ENCODE results near the gene FAT4.

Gene FAT4

DNA sequence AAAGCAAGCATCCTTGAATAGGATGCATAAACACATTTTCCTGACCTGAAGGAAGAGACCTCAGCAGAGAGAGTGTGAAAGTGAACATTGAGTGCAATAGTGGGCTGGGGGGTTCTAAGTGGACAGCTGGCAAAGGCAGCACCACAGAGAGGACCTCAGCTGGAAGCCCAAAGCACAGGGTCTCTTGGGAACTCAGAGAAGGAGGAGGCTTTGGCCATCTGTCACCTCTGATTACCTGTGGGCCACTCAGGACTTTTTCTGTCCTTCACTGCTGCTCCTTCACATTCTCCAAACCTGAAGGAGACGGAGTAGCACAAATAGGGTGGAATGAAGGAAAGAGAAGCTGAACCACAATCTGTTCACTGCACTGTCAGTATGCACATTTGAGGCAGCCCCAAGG lies 37.9 kb upstream of the FAT4 start:
- TF ChIP-seq, protein P1, sequence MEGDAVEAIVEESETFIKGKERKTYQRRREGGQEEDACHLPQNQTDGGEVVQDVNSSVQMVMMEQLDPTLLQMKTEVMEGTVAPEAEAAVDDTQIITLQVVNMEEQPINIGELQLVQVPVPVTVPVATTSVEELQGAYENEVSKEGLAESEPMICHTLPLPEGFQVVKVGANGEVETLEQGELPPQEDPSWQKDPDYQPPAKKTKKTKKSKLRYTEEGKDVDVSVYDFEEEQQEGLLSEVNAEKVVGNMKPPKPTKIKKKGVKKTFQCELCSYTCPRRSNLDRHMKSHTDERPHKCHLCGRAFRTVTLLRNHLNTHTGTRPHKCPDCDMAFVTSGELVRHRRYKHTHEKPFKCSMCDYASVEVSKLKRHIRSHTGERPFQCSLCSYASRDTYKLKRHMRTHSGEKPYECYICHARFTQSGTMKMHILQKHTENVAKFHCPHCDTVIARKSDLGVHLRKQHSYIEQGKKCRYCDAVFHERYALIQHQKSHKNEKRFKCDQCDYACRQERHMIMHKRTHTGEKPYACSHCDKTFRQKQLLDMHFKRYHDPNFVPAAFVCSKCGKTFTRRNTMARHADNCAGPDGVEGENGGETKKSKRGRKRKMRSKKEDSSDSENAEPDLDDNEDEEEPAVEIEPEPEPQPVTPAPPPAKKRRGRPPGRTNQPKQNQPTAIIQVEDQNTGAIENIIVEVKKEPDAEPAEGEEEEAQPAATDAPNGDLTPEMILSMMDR (conservative IDR thresholded peaks at IDR 0.05; ENCODE audit: low read depth, low read length): no peak
- DNase-seq (ENCODE audit: low read depth): no peak
- no peak overlapping the region for H3K4me3 ChIP-seq (ENCODE audit: low read depth, low read length)

GRCh38 chr4:125277790-125278189 lies 37.0 kb upstream of the FAT4 start:
- no peak overlapping the region for H3K4me3 ChIP-seq (ENCODE audit: low read depth, low read length)
- TF ChIP-seq, protein P1 (conservative IDR thresholded peaks at IDR 0.05; ENCODE audit: low read depth, low read length): no peak

GRCh38 chr4:125280892-125281403 lies 33.8 kb upstream of the FAT4 start:
- no peak overlapping the region for H3K4me3 ChIP-seq (ENCODE audit: low read depth, low read length)
- DNase-seq (ENCODE audit: low read depth): no peak
- TF ChIP-seq, protein P1 (conservative IDR thresholded peaks at IDR 0.05; ENCODE audit: low read depth, low read length): no peak

More at GRCh38 chr4:125277790-125278189, 37.0 kb upstream of the FAT4 start:
- no peak for DNase-seq (ENCODE audit: low read depth)

DNA sequence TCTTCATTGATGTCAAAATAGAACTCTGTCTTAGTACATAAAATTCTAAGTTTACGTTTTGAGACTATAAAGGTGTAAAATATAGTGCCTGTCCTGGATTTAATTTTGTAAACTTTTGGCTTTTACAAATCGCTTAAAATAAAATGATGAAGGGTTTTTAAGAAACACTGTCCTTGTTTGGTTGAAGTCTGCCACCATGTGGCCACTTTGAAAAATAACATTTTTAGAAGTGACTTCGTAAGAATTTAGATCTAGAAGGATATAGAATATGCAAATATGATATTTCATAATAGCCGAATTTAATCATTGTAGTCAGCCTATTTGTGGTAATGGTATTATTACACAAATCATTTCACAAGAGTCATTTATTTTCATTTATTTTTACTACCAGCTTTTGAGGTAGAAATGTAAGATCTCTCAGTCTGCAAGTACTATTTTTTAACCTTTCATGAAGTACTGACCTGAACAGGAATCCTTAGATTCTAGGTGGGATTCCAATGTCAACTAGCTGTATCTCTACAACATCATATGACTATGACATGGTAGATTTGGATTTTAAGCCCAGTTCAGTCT lies 31.0 kb upstream of the FAT4 start:
- no peak overlapping the region for H3K4me3 ChIP-seq (ENCODE audit: low read depth, low read length)
- TF ChIP-seq, protein P1 (conservative IDR thresholded peaks at IDR 0.05; ENCODE audit: low read depth, low read length): peak; percentile 38
- peak; percentile 79 for DNase-seq (ENCODE audit: low read depth)

- no peak for DNase-seq (ENCODE audit: low read depth)
- TF ChIP-seq, protein P1 (conservative IDR thresholded peaks at IDR 0.05; ENCODE audit: low read depth, low read length): no peak
- H3K4me3 ChIP-seq (ENCODE audit: low read depth, low read length): no peak overlapping the region
Measured at GRCh38 chr4:125297116-125297515, 17.6 kb upstream of the FAT4 start.

DNA sequence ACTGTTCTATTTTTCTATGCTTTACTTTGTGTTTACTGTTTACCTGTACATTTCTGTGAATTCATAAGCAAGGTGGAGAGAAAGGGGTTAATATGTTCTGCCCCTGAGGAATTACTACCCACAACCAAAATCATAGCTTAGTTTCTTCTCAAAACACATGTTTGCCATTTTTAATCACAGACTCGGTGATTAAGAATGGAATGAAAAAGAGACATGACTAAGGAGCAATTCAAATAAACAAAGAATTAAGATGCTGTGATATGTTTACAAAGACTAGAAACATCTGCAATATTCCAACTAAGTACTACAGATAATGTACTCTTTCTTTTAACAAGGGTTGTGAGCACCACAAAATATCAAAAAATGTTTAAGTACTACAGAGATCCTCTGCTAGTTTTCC lies 11.7 kb upstream of the FAT4 start:
- no peak overlapping the region for H3K4me3 ChIP-seq (ENCODE audit: low read depth, low read length)
- no peak for DNase-seq (ENCODE audit: low read depth)
- TF ChIP-seq, protein P1 (conservative IDR thresholded peaks at IDR 0.05; ENCODE audit: low read depth, low read length): no peak

- TF ChIP-seq, protein P1 (conservative IDR thresholded peaks at IDR 0.05; ENCODE audit: low read depth, low read length): no peak
- no peak for DNase-seq (ENCODE audit: low read depth)
- no peak overlapping the region for H3K4me3 ChIP-seq (ENCODE audit: low read depth, low read length)
Measured at GRCh38 chr4:125303821-125304220, 10.9 kb upstream of the FAT4 start.

Measured in choroid plexus epithelial cell (primary cell).